Heart left ventricle (tissue), 16 donors: ENCODE measurements around the gene CCNJL. TPM values are rescaled to one million over a fixed set of nuclear protein-coding genes. Genes with fewer than 3 reads are reported as not detected.

ENCODE experiments used
- ATAC-seq, 4 donors: fragments of 200-7000 bp; cut with Tn5 transposase; one replicate each; pipeline ENCODE4 v1.9.1; 2020 to 2022; ENCODE audit warnings: moderate library complexity in 4 of 4, mild to moderate bottlenecking in 3 of 4, moderate number of reproducible peaks in 1 of 4
- DNase-seq, 5 donors: peaks; one replicate each; pipeline ENCODE4 v3.0.0-alpha.2; 2020
- H3K27ac ChIP-seq, 12 donors: fragments of 200-600 bp; sonication (generic) in 4 of 12; one replicate each; pipeline versions ENCODE4 v1.5.0 to v1.8.0; 2016 to 2022; ENCODE audit warnings: mild to moderate bottlenecking in 2 of 12
- H3K27me3 ChIP-seq, 9 donors: fragments of 200-600 bp; sonication (generic) in 2 of 9; one replicate each; pipeline versions ENCODE4 v1.5.1 to v1.8.0; 2016 to 2022; ENCODE audit warnings: mild to moderate bottlenecking in 3 of 9
- H3K36me3 ChIP-seq, 9 donors: fragments of 200-600 bp; sonication (generic) in 2 of 9; one replicate each; pipeline versions ENCODE4 v1.5.0 to v1.8.0; 2018 to 2022; ENCODE audit warnings: mild to moderate bottlenecking in 2 of 9
- H3K4me1 ChIP-seq, 12 donors: fragments of 200-600 bp; sonication (generic) in 4 of 12; one replicate each; pipeline versions ENCODE4 v1.5.0 to v1.8.0; 2016 to 2022; ENCODE audit warnings: mild to moderate bottlenecking in 3 of 12
- H3K4me3 ChIP-seq, 12 donors: fragments of 200-600 bp; sonication (generic) in 4 of 12; one replicate each; pipeline versions ENCODE4 v1.5.0 to v1.8.0; 2017 to 2022; ENCODE audit warnings: mild to moderate bottlenecking in 9 of 12, moderate library complexity in 4 of 12
- H3K9me3 ChIP-seq, 12 donors: fragments of 200-600 bp; sonication (generic) in 4 of 12; one replicate each; pipeline versions ENCODE4 v1.5.0 to v1.8.0; 2016 to 2022; ENCODE audit warnings: mild to moderate bottlenecking in 1 of 12
- CTCF ChIP-seq, 12 donors: fragments of 200-600 bp; sonication (generic) in 4 of 12; IDR thresholded peaks; one replicate each; pipeline versions ENCODE4 v1.5.0 to v1.8.0; 2018 to 2022; ENCODE audit warnings: antibody characterized with exemption in 12 of 12, mild to moderate bottlenecking in 5 of 12
- POLR2A ChIP-seq, 2 donors: fragments of 450-650 bp; IDR thresholded peaks; one replicate each; pipeline ENCODE4 v1.6.1; 2017; ENCODE audit warnings: antibody characterized with exemption in 2 of 2, mild to moderate bottlenecking in 2 of 2, moderate library complexity in 2 of 2
- WGBS, 4 donors: extraction: QIAGEN DNeasy Blood & Tissue Kit in 2 of 4; methylation state at CpG; one replicate each; pipeline versions ENCODE4 v1.1.5 to v1.1.7; 2013 to 2018; 5-methylcytosine and 5-hydroxymethylcytosine counted together
- intact Hi-C, 10 donors: fragments of 100-400 bp; cut with DNase I; formaldehyde crosslinking; loops; one replicate each; pipeline versions ENCODE4 v1.11.1 to v1.14.2; 2022
- polyA plus RNA-seq, 2 donors: library from polyadenylated mRNA; stranded (reverse); fragments of 200-250 nt; gene quantifications; one replicate each; pipeline ENCODE4 v1.2.3, GENCODE V29; 2013
- total RNA-seq, 9 donors: library from RNA; depleted of rRNA in 2 of 9; stranded (reverse); fragments of >200 nt in 2 of 9; fragmentation: NEBNext Ultra II Directional in 3 of 9; extraction: Animal tissue kit (Norgen Biotek cat#: 25700) in 3 of 9; gene quantifications; one replicate each; pipeline versions ENCODE4 v1.1.0 to v1.2.4, GENCODE V29; 2016 to 2023
- donor health status: ischemic (EF 13 %, LVEDD 7.1; RV severe dilation, severe dysfunction).
- donor health status: healthy with polysubstance abuse.
- donor health status: DM: no; HTN: yes; CAD: no.
- donor health status: DM: no; HTN: no; CAD: no.
- donor health status: ischemic (EF 25% LVEDD 6.9; RV normal size, moderate dysfunction).
- donor health status: ischemic (EF 25% LVEDD 5.7; RV mildly dilated, moderate dysfunction).
- donor health status: healthy.
- donor health status: DM: yes; HTN: yes; CAD: no.
- donor health status: ischemic (EF 35%, LVEDD 5.7; RV mildly dilated, moderate dysfunction).
- donor health status: nonischemic (EF 11% LVEDD 7.7; RV severe dilation, severe dysfunction).
- donor health status: DM: yes; HTN: yes; CAD: no.
- donor health status: PGD.
- donor health status: ischemic (EF 29% LVEDD 5.4; RV normal size, mild dysfunction).
- donor health status: nonischemic (EF 23%, LVEDD 6.1; RV moderate dilation, normal function).

Gene CCNJL
- total and polyA plus RNA-seq, 11 donors, result 3.5 to 12.4 (median 7.2) TPM

GRCh38 chr5:160245506-160246086, 66.8 kb downstream of the CCNJL start:
- Histone ChIP-seq H3K27ac (no peak overlapping the region), H3K4me1 (peaks cover 0 to 4% (median 0%) of the 10 kb centered on the region in 12 donors), H3K9me3 (no peaks in the 10 kb centered on the region), H3K4me3 (no peak overlapping the region), H3K36me3 (no peaks in the 10 kb centered on the region), H3K27me3 (no peaks in the 10 kb centered on the region)
- no peak for ATAC-seq
- 87 to 96% (median 88%) methylated on average over 9 of the region's 9 CpGs for WGBS, 4 donors
- DNase-seq, result no peak
- TF ChIP-seq POLR2A (IDR thresholded peaks at IDR 0.05) (no peak), CTCF (IDR thresholded peaks at IDR 0.05) (no peak)
- intact Hi-C loops, result no loop called here

GRCh38 chr5:160242145-160242544, 70.2 kb downstream of the CCNJL start:
- TF ChIP-seq POLR2A (IDR thresholded peaks at IDR 0.05), result no peak
- TF ChIP-seq CTCF (IDR thresholded peaks at IDR 0.05), result no peak
- no peak overlapping the region for H3K4me3 ChIP-seq
- 57 to 89% (median 77%) methylated on average over 3 of the region's 3 CpGs for WGBS, 4 donors
- no peaks in the 10 kb centered on the region for H3K9me3 ChIP-seq
- DNase-seq (no peak), ATAC-seq (no peak)
- H3K4me1 ChIP-seq, result peaks cover 0 to 5% (median 0%) of the 10 kb centered on the region in 12 donors
- H3K27ac ChIP-seq, result no peak overlapping the region
- no peaks in the 10 kb centered on the region for H3K27me3 ChIP-seq
- no peaks in the 10 kb centered on the region for H3K36me3 ChIP-seq
- intact Hi-C loops, result no loop called here

GRCh38 chr5:160240350-160240749, 72.0 kb downstream of the CCNJL start:
- intact Hi-C loops, result no loop called here
- no peak for ATAC-seq
- Histone ChIP-seq H3K9me3 (no peaks in the 10 kb centered on the region), H3K27ac (no peak overlapping the region), H3K36me3 (no peaks in the 10 kb centered on the region), H3K27me3 (no peaks in the 10 kb centered on the region), H3K4me1 (peaks cover 0 to 5% (median 0%) of the 10 kb centered on the region in 12 donors), H3K4me3 (no peak overlapping the region)
- 28 to 70% (median 37%) methylated on average over 3 of the region's 3 CpGs for WGBS, 4 donors
- DNase-seq, result no peak
- TF ChIP-seq CTCF (IDR thresholded peaks at IDR 0.05) (no peak), POLR2A (IDR thresholded peaks at IDR 0.05) (no peak)

- Histone ChIP-seq H3K27me3 (no peaks in the 10 kb centered on the region), H3K4me1 (peaks cover 0 to 5% (median 0%) of the 10 kb centered on the region in 12 donors), H3K36me3 (no peaks in the 10 kb centered on the region), H3K9me3 (no peaks in the 10 kb centered on the region), H3K4me3 (no peak overlapping the region), H3K27ac (no peak overlapping the region)
- no peak for DNase-seq
- TF ChIP-seq CTCF (IDR thresholded peaks at IDR 0.05) (no peak), POLR2A (IDR thresholded peaks at IDR 0.05) (no peak)
- 61 to 76% (median 65%) methylated on average over 5 of the region's 5 CpGs for whole genome bisulfite sequencing, 4 donors
- ATAC-seq, result no peak
- intact Hi-C loops, result no loop called here
Observed at GRCh38 chr5:160237571-160238093, 74.7 kb downstream of the CCNJL start.
